H1 (cell line): ENCODE results near the gene NAMPT.

Experiments
- ATF2 ChIP-seq: IDR thresholded peaks from 2 replicates; pipeline ENCODE4 v1.6.1; 2012; ENCODE audit warnings: low read length, inconsistent platforms
- BCL11A ChIP-seq, 2 experiments: IDR thresholded peaks; one replicate each; pipeline ENCODE4 v1.6.1; 2011; ENCODE audit warnings: low read depth in 2 of 2, low read length in 2 of 2, mild to moderate bottlenecking in 2 of 2
- CTCF ChIP-seq, 3 experiments: IDR thresholded peaks; 1 replicate in 2 of 3; 2 replicates in 1 of 3; pipeline versions ENCODE4 v1.5.1 to v1.6.1; 2011; ENCODE audit warnings: low read length in 3 of 3, mild to moderate bottlenecking in 3 of 3, inconsistent platforms in 2 of 3, low read depth in 1 of 3, moderate library complexity in 1 of 3; ENCODE audit not compliant: insufficient read depth in 1 of 3; ENCODE audit errors: control extremely low read depth in 1 of 3
- EGR1 ChIP-seq: IDR thresholded peaks from 2 replicates; pipeline ENCODE4 v1.6.1; 2011; ENCODE audit warnings: low read depth, low read length, borderline replicate concordance
- GABPA ChIP-seq: IDR thresholded peaks from 2 replicates; pipeline ENCODE4 v1.6.1; 2011; ENCODE audit warnings: mild to moderate bottlenecking, low read length, moderate library complexity, borderline replicate concordance; ENCODE audit not compliant: insufficient read depth
- POLR2AphosphoS5 ChIP-seq: IDR thresholded peaks from 2 replicates; pipeline ENCODE4 v1.6.1; 2011; ENCODE audit warnings: low read depth, low read length
- SP1 ChIP-seq: IDR thresholded peaks from 2 replicates; pipeline ENCODE4 v1.6.1; 2011; ENCODE audit warnings: low read depth, low read length
- TBP ChIP-seq: IDR thresholded peaks from 2 replicates; pipeline ENCODE4 v1.6.1; 2011; ENCODE audit warnings: low read depth, low read length, improper control_type of control experiment
- ZNF274 ChIP-seq: IDR thresholded peaks from 2 replicates; pipeline ENCODE4 v1.7.0; 2012; ENCODE audit warnings: low read length, borderline replicate concordance; ENCODE audit errors: extremely low read depth

- TF ChIP-seq TBP (no peak), CTCF (IDR thresholded peaks at IDR 0.05; ENCODE audit: control extremely low read depth in 1 of 3, insufficient read depth in 1 of 3, low read depth in 1 of 3, low read length in 3 of 3) (no peak), POLR2AphosphoS5 (no peak), EGR1 (no peak), BCL11A (IDR thresholded peaks at IDR 0.05; ENCODE audit: low read depth in 2 of 2, low read length in 2 of 2) (no peak), SP1 (no peak), ATF2 (no peak), ZNF274 (no peak), GABPA (no peak)
Measured at GRCh38 chr7:106260136-106260561, 24.6 kb downstream of the NAMPT start.
